Measurements from ENCODE around the gene NPC1L1.

NPC1L1 gene

DNA sequence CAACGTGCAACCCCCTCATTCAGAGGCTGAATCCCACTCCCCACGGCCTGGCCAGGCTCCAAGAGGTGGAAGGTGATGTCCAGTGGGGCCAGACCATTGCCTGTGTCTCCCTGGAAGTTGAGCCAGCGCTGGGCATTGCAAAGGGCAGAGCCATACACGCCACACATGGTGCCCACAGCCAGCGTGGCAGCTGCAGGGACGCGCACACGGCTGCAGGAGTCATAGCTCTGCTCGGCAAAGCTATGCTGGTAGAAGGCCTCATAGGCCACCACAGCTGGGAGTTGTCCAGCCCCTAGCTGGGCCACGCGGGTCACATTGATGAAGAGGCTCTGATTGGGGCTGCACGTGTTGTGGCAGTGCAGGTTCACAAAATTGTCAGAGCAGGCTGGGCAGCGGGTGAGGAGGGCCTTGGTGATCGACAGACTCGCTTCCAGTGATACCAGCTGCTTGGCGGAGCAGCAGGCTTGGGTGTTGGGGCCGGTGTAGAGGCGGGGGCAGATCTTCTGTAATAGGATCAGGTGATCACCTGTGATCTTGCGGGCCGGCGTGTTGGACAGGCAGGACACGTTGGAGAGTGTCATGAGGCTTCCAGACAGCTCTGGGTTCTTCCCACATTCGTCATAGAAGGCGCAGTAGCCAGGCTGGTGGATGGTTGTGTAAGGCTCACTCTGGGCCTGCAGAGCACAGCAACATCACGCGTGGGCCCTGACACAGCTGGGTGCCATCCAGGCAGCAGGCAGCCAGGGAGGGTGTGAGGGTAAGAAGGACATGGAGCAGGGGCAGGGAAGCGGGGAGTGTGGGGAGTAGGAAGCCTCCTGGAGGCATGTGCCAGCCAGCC, 1.2 kb downstream of the NPC1L1 start:
- FAIRE-seq (no peak), DNase-seq (ENCODE audit: insufficient read length, low spot score) (no peak)
- TF ChIP-seq, protein P1, sequence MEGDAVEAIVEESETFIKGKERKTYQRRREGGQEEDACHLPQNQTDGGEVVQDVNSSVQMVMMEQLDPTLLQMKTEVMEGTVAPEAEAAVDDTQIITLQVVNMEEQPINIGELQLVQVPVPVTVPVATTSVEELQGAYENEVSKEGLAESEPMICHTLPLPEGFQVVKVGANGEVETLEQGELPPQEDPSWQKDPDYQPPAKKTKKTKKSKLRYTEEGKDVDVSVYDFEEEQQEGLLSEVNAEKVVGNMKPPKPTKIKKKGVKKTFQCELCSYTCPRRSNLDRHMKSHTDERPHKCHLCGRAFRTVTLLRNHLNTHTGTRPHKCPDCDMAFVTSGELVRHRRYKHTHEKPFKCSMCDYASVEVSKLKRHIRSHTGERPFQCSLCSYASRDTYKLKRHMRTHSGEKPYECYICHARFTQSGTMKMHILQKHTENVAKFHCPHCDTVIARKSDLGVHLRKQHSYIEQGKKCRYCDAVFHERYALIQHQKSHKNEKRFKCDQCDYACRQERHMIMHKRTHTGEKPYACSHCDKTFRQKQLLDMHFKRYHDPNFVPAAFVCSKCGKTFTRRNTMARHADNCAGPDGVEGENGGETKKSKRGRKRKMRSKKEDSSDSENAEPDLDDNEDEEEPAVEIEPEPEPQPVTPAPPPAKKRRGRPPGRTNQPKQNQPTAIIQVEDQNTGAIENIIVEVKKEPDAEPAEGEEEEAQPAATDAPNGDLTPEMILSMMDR (IDR thresholded peaks at IDR 0.05; ENCODE audit: insufficient read depth, missing control alignments), result no peak

GRCh38 chr7:44538798-44539668, 2.1 kb downstream of the NPC1L1 start:
- DNase-seq (ENCODE audit: insufficient read length, low spot score) (no peak), FAIRE-seq (no peak)
- TF ChIP-seq, protein P1 (IDR thresholded peaks at IDR 0.05; ENCODE audit: insufficient read depth, missing control alignments), result no peak

DNA sequence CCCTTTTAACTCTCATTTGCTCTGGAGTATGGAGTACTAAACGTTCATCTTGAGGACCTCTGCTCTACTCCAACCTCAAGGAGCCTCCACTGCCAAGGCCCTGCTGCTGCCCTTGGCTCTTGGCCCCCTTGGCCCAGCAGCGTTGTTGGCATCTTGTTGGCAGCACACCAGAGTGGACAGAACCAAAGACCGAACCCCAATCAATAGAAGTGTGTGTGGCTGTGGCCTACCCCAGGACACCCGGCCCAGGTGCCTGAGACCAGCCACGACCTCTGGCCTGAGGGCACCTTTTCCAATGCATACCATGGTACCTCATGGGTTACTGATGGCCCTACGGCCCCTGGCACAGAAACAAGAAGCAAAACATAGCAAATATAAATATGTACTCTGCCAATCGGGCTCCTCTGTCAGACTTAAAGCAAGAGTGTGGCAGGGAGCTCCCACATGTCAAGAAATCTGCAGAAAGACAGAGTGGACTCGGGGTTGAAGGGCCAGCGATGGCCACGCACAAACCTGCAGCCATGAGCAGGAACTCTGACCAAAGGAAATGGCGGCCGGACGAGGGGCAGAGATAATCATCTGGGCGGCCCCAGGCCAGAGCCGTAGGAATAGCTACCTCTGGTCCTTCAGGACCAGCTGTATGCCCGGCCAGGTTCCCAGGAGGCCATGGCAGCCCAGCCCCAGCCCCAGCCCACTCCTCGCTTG, 2.9 kb downstream of the NPC1L1 start:
- TF ChIP-seq, protein P1 (IDR thresholded peaks at IDR 0.05; ENCODE audit: insufficient read depth, missing control alignments), result no peak
- DNase-seq (ENCODE audit: insufficient read length, low spot score) (no peak), FAIRE-seq (no peak)

DNA sequence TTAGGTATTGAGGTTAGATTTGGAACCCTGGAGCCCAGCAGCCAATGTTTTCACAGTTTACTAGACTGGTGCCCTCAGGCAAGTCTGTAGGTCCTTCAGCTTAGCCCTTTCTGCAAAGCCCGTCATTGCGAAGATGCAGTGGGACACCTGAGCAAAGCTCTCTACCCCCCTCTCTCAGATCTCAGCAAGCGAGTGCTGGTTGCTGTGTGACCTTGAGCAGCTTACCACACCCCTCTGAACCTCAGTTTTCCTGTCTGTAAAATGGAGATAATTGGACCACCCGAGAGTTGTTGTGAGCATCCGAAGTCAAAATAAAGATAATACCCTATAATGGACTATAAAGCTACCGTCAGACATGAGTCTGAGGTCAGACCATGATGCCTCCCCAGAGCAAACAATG, 3.7 kb downstream of the NPC1L1 start:
- TF ChIP-seq, protein P1 (IDR thresholded peaks at IDR 0.05; ENCODE audit: insufficient read depth, missing control alignments), result no peak
- FAIRE-seq, result no peak
- no peak for DNase-seq (ENCODE audit: insufficient read length, low spot score)

DNA sequence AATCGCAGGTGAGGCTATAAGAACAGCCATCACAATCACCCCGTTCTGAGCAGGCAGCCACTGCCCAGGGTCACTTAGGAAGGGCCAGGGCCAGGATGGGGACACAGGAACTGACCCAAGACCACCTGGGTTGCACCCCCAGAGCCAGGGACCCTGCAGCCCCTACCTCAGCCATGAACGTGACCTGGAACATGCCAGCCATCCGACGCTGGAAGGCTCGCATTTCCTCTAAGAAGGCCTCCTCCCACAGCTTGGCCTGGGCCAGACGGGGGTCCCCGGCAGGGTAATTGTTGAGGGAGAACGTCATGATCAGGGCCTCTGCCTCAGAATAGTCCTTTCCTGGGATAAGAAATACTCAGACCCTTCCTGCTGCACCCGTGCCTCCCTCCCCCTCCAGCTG, 5.0 kb downstream of the NPC1L1 start:
- no peak for FAIRE-seq
- TF ChIP-seq, protein P1 (IDR thresholded peaks at IDR 0.05; ENCODE audit: insufficient read depth, missing control alignments), result no peak
- no peak for DNase-seq (ENCODE audit: insufficient read length, low spot score)

DNA sequence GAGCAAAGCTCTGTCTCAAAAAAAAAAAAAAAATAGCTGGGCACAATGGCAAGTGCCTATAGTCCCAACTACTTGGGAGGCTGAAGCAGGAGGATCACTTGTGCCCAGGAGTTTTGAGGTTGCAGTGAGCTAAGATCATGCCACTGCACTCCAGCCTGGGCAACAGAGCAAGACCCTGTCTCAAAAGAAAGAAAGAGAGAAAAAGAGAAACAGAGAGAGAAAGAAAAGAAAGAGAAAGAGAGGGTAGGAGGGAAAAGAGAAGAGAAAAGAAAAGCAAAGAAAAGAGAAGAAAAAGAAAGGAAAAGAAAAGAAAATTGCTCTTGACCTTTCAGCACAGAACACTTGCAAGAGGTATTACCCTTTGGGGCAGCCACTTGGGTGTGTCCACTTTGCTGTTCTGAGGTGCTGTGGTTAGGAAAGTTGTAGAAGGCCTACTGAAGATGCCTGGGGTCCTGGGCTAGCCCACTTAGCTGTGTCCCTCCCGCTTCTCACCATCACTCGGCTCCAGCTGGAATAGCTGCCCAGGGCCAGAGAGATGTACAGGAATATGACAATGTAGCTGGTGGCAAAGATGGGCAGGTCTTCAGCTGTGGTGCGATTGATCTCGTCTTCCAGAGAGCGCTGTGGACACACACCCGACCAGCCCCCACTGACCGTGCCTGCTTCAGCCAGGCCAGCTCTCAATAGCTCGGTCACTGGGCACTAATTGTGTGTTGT, 5.6 kb downstream of the NPC1L1 start:
- DNase-seq (ENCODE audit: insufficient read length, low spot score) (no peak), FAIRE-seq (no peak)
- TF ChIP-seq, protein P1 (IDR thresholded peaks at IDR 0.05; ENCODE audit: insufficient read depth, missing control alignments), result no peak
